Endothelial cell (in vitro differentiated cells): ENCODE measurements around the gene OR2D3. TPM values are rescaled to one million over a fixed set of nuclear protein-coding genes. Genes with fewer than 3 reads are reported as not detected.

Source experiments
- DNase-seq: peaks from one replicate; pipeline ENCODE4 v3.0.0; 2021; ENCODE audit warnings: low spot score
- H3K27ac Mint-ChIP-seq: one replicate; pipeline ENCODE4 v1.8.0; 2021; ENCODE audit warnings: mixed read lengths, inconsistent platforms; ENCODE audit not compliant: unreplicated experiment
- H3K27me3 Mint-ChIP-seq: one replicate; pipeline ENCODE4 v1.8.0; 2021; ENCODE audit warnings: mild to moderate bottlenecking, moderate library complexity, mixed read lengths, inconsistent platforms; ENCODE audit not compliant: unreplicated experiment
- H3K36me3 Mint-ChIP-seq: one replicate; pipeline ENCODE4 v1.8.0; 2021; ENCODE audit warnings: mild to moderate bottlenecking, low read depth, mixed read lengths, inconsistent platforms; ENCODE audit not compliant: unreplicated experiment
- H3K4me1 Mint-ChIP-seq: one replicate; pipeline ENCODE4 v1.8.0; 2021; ENCODE audit warnings: mild to moderate bottlenecking, mixed read lengths, inconsistent platforms; ENCODE audit not compliant: unreplicated experiment
- H3K4me3 Mint-ChIP-seq: one replicate; pipeline ENCODE4 v1.8.0; 2021; ENCODE audit warnings: mild to moderate bottlenecking, mixed read lengths, inconsistent platforms; ENCODE audit not compliant: unreplicated experiment
- H3K9me3 Mint-ChIP-seq: one replicate; pipeline ENCODE4 v1.8.0; 2021; ENCODE audit warnings: mixed read lengths, inconsistent platforms; ENCODE audit not compliant: unreplicated experiment
- CTCF ChIP-seq: fragments of 200-600 bp; sonication (generic); IDR thresholded peaks from one replicate; pipeline ENCODE4 v1.5.0; 2021; ENCODE audit warnings: antibody characterized with exemption; ENCODE audit not compliant: unreplicated experiment
- long read RNA-seq: library from polyadenylated mRNA; unstranded; transcript quantifications from one replicate; pipeline ENCODE4 v2.0.0, GENCODE V29; 2020; ENCODE audit not compliant: unreplicated experiment
- total RNA-seq: library from RNA; stranded (reverse); fragmentation: NEBNext Ultra II Directional; extraction: Animal tissue kit (Norgen Biotek cat#: 25700); gene quantifications from one replicate; pipeline ENCODE4 v1.2.1, GENCODE V29; 2021; ENCODE audit not compliant: unreplicated experiment

Gene OR2D3
- total RNA-seq = not detected
- long read RNA-seq = 0 reads

- H3K27me3 Mint-ChIP-seq = peaks cover 2% of the 10 kb centered on the region
- no peaks in the 10 kb centered on the region for H3K9me3 Mint-ChIP-seq
- peaks cover 3% of the 10 kb centered on the region for H3K4me1 Mint-ChIP-seq
- H3K36me3 Mint-ChIP-seq = no peaks in the 10 kb centered on the region
- DNase-seq = no peak
- no peak for TF ChIP-seq CTCF
- H3K4me3 Mint-ChIP-seq = no peak within 1 kb of the TSS
- H3K27ac Mint-ChIP-seq = no peak within 1 kb of the TSS
These were observed at the start of gene OR2D3 for GRCh38 chr11:6920702-6921101. Gene OR2D3 (plus strand): TSS chr11:6921002. CDS start chr11:6921002, 0 bp downstream.

- no peaks in the 10 kb centered on the region for H3K9me3 Mint-ChIP-seq
- H3K27me3 Mint-ChIP-seq = no peaks in the 10 kb centered on the region
- H3K36me3 Mint-ChIP-seq = no peaks in the 10 kb centered on the region
These were observed 49.5 kb upstream of the OR2D3 start for GRCh38 chr11:6871278-6871677.

GRCh38 chr11:6875761-6876160, 45.0 kb upstream of the OR2D3 start:
- DNase-seq = no peak
- no peak overlapping the region for H3K27ac Mint-ChIP-seq
- H3K36me3 Mint-ChIP-seq = no peaks in the 10 kb centered on the region
- H3K9me3 Mint-ChIP-seq = no peaks in the 10 kb centered on the region
- H3K27me3 Mint-ChIP-seq = no peaks in the 10 kb centered on the region
- no peak for TF ChIP-seq CTCF
- no peak overlapping the region for H3K4me3 Mint-ChIP-seq
- H3K4me1 Mint-ChIP-seq = no peaks in the 10 kb centered on the region

More at GRCh38 chr11:6871278-6871677, 49.5 kb upstream of the OR2D3 start:
- H3K27ac Mint-ChIP-seq = no peak overlapping the region
- no peak for DNase-seq
- no peaks in the 10 kb centered on the region for H3K4me1 Mint-ChIP-seq
- TF ChIP-seq CTCF = no peak
- H3K4me3 Mint-ChIP-seq = no peak overlapping the region

- Mint-ChIP-seq H3K4me1 (no peaks in the 10 kb centered on the region), H3K27me3 (no peaks in the 10 kb centered on the region), H3K9me3 (no peaks in the 10 kb centered on the region), H3K4me3 (no peak within 1 kb of the TSS), H3K36me3 (no peaks in the 10 kb centered on the region), H3K27ac (no peak within 1 kb of the TSS)
- TF ChIP-seq CTCF = no peak
- DNase-seq = no peak
These were observed 44.5 kb upstream of the OR2D3 start, which contains the start of gene OR10A4 for GRCh38 chr11:6876325-6876724. Gene OR10A4 (plus strand): TSS chr11:6876625. CDS start chr11:6876648, 23 bp downstream.

- H3K9me3 Mint-ChIP-seq = no peaks in the 10 kb centered on the region
- H3K4me1 Mint-ChIP-seq = no peaks in the 10 kb centered on the region
- H3K27ac Mint-ChIP-seq = no peak overlapping the region
- no peaks in the 10 kb centered on the region for H3K36me3 Mint-ChIP-seq
- TF ChIP-seq CTCF = no peak
- no peak for DNase-seq
- H3K4me3 Mint-ChIP-seq = no peak overlapping the region
- no peaks in the 10 kb centered on the region for H3K27me3 Mint-ChIP-seq
These were observed 43.9 kb upstream of the OR2D3 start for GRCh38 chr11:6876914-6877313.
